Kidney glomerular epithelial cell (primary cell): ENCODE results near the gene CCDC187.

ENCODE experiments used
- DNase-seq: peaks from one replicate; lab custom pipeline; 2025; lab: John Stamatoyannopoulos, UW

The CCDC187 gene

DNA sequence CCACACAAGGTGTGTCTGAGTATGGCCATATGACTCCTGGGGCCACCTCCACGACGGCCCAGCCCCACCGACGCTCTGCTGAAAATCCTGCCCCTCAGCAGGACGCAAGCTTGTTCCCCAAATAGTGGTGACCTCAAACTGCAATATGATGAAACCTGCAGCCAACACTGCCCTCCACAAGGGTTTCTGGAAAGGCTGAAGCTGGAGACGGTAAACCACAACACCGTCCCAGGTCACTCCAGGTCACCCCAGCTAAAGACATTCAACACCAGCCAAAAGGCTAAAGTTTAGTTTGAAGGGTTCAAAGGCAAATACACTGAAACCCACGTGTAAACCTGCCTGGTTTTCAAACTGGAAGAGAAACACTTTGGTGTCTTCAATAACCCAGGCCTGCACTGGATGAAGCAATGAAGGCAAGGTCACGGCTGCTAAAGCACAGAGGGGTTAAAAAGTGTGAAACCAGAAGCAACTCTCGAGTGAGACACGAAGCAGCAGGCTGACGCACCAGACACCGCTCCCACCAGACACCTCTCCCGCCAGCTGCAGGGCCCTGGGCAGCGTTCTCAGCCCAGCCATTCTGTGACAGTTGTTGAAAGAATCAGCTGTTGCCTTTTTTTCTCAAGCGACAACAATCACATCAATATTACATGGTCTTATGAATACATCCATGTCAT, 97.2 kb downstream of the CCDC187 start:
- no peak for DNase-seq

DNA sequence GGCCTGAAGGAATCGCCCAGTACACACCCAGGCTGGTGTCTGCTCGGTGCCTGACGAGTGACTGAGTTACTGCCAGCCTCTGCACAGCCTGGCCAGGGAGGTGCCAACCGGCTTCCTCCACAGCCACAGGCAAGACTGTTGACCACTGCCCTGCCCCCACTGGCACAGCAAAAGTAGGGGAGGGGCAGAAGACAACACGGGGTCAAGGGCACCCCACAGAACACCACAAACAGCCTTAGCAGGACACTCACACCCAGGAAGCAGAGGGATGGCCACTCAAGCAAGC, 98.2 kb downstream of the CCDC187 start:
- DNase-seq, result no peak

DNA sequence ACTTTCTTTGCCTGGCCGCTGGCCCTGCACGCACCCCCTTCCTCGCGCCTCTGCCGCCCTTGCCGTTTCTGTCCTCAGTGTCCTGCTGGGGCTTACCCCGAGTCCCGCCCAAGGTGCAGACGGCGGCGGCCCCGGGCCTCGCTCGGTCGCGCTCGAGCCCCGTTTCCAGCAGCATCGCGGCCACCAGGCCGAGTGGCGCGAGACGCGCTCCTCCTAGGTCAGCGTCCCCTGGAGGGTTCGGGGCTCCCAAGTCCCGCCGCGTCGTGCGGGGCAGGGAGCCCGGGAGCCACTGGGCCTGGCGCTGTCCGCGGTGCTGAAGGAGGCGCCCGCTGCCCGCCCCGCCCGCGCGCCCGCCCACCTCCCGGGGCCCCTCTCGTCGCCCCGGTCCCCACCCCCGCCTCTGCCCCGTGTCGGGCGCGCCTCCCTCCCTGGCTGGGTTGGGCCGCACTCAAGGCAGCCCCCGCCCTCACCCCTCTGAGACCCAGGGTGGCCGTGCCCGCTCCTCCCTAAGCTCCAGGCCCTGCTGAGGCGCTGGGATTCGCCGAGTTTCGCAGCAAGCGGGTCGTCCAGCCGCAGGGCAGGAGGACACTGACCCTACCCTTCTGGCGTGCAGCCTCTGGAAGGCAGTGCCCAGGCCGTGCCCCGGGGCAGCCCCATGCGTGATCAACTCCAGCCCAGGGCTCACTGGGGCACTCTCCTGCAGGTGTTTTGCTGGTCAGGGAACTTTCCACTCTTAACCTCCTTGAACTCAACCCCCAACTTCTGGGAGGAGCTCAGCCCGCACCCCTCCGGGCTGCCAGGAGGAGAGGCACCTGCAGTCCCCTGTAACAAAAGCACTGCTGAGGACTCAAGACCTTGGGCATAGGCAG, 98.8 kb downstream of the CCDC187 start, which contains the start of gene LHX3:
LHX3 (minus strand) TSS at position 291 of the 869 bp plus-strand sequence; CDS start at position 175, 116 bp downstream.
- no peak for DNase-seq

DNA sequence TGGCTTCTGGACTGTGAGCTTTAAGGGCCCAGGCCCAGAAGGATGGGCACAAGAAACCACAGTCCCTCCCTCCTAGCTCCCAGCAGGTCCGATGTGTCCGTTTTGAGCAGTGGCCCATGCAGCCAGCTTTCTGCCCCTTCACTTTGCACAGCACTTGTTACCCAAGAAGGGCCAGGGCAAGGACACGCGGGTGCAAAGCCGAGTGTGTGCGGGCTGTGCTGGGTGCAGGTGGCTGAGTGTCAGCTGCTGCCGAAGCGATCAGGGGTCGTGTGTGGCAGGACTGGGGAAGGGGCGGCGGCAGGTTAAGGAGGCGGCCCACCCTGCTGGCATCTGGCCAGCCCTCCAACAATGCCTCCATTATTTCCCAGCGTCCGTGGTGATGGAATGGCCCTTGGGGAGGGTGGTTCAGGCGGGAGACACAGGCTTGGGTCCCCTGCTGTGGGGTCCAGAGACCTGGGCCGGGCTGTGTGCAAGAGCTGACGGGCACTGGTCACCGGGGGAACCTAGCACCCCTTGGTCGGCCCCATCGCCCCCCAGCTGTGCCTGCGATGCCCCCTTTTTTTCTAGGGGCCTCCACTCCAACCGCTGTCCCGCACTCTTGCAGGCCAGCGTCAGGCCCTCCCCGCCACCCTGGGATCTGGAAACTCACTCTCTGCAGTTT, 99.6 kb downstream of the CCDC187 start:
- no peak for DNase-seq

DNA sequence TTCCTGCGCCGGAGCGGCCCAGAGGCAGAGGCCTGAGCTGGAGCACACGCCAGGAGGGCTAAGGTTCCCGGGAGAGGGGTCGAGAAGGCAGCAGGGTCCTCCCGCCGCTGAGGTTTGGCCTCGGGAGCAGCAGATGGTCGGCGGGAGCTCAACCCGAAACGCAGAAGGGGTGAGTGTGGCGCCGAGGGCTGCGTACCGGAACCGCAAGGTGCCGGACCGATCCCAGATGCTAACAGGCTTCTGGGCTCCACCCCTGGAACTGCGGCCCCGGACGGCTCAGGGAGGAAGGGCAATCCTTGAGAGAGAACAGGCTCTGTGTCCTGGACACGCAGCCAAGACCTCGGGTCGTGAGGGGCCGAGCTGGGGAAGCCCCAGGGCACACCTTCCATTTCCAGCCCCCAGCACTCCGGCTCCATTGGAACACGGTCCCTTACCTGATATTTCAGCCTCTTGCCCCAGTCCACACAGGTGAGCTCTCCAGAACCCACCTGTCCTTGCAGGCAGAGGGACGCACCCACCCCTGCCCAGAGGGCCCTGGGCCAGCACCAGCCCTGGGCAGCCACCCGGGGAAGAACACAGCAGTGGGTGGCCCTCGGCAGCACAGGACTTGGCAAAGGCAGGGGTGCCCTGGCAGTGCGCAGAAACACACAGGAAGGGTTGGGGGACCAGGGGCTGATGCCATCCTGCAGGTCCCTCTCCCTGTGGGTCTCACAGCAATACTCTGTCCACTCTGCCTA, 100.3 kb downstream of the CCDC187 start:
- no peak for DNase-seq

DNA sequence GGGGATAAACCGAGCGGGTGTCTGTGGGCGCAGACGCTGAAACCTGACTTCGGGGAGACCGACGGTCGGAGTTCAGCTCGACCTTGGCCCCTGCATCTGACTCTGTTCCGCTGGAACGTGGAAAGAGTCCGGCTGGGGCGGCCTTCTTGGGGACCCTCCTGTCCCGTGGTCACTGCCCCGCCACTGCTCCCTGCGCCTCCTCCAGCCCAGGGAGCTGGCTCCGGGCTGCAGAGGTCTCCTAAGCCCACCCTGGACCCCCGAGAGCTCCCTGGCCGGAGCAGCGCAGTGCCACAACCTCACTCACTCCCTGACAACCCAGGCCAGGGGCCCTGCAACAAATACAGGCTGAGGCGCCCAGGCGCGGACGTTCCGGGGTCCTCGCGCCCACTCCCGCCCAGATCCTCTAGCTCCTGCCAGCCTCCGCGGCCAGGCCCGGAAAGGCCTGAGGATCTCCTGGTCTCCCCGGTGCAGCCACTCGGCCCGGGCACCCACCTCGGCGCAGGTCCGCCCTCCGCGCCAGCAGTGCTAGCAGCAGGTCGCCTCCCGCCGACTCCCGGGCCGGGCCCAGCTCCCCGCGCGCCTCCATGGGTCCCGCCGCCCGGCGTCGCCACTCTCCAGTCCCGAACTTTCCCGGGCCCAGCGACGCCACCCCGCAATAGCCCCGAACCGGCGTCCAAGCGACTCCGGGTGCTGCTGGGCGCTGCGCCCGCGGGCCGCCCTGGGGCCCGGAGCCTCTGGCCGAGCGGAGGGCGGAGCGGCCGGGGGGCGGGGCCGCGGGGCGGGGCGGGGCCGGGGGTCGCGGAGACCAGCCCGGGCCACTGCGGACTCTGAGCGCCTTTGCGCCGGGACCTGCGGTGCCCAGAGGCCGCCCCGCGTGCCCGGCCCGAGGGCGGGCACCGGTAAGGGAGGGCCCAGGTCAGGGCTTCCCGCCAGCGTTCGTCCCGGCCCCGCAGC, 101.2 kb downstream of the CCDC187 start:
- DNase-seq, result no peak

DNA sequence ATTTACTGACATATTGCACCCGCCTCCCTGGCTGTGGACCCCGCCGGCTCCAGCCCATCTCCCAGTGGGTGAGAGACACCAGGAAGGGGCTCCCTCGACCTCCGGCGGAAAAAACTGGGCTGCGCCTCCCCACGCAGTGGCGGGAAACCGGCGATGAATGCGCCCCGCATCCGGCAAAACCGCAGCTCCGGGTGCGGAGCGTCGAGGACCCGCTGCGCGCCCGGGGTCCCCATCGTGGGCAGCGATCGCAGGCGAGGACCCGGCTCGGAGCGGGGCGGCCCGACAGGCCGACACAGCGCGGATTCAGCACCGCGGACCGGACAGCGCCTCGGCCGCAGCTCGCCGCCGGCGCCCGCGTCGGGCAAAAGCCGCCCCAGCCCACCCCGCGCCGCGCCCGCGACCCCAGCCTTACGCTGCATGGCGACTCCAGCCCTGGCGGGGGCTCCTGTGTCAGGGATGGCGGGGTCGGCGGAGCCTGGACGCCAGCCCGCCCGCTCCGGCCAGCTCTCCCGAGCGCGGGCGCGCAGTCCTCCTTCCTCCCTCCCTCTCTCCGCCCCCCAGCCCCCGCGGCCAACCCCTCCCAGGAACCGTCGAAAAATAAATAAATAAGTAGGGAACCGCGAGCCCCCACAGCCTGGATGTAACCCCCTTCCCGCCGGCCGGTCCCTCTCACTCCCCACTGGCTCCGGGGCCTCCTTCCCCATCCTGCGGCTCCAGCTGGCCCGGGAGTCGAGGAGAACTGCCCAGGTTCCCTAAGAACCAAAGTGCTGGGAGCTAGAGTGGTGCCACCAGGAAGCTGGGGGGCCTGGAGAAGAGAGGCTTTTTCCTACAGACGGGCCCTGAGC, 102.1 kb downstream of the CCDC187 start:
- DNase-seq, result no peak

DNA sequence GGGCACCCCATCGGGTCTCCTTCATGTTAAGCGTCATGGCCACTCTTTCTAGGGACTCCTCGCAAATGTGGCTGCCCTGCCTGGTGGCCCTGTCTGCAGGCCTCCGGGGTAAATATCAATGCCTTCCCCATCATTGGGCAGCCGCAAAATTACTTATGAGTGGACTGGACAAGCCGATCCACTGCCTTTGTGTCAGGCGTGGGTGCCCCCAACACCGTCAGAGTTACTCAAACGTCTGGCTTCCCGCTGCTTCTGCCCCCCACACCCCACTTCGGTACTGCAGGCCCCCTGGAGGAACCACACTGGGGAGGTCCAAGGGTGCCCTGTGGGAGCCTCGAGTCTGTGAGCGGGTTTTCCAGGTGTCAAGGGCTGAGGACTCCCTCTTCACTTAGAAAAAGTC, 102.7 kb downstream of the CCDC187 start:
- no peak for DNase-seq

DNA sequence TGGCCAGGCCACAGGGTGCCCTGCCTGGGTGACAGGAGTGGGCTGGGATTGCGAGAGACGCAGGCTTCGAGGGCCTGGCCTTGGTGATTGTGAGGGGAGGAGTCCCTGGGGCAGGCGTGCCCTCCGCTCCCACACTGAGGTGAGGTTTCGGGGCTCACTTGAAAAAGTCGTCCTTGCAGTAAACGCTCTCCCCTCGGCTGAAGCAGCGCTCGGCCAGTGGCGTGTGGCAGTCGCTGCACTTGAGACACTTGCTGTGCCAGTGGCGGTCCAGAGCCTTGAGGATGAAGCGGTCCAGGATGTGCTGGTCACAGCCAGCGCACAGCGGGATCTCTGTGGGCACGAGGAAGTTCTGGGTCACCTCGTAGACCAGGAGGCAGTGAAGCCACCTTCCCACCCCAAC, 103.5 kb downstream of the CCDC187 start:
- DNase-seq, result no peak
